CD14-positive monocyte (primary cell): Measurements from ENCODE around the gene HSBP1L1. TPM values are rescaled to one million over a fixed set of nuclear protein-coding genes. Genes with fewer than 3 reads are reported as not detected.

ENCODE experiments used
- DNase-seq, 3 donors: peaks; one replicate each; pipeline ENCODE4 v3.0.0-alpha.2; 2011 to 2022
- H2AFZ ChIP-seq: 2 replicates; pipeline ENCODE4 v1.6.0; 2012; ENCODE audit warnings: mild to moderate bottlenecking, low read depth, low read length, inconsistent platforms; ENCODE audit not compliant: insufficient read depth, poor library complexity, severe bottlenecking
- H3K27ac ChIP-seq, 2 donors: 1 replicate in 1 of 2; 2 replicates in 1 of 2; pipeline ENCODE4 v1.5.1; 2012 to 2013; ENCODE audit warnings: low read length in 2 of 2, control low read depth in 1 of 2, inconsistent platforms in 1 of 2, low read depth in 1 of 2, mild to moderate bottlenecking in 1 of 2
- H3K27me3 ChIP-seq, 2 donors: one replicate each; pipeline versions ENCODE4 v1.6.0 to v1.6.1; 2011 to 2013; ENCODE audit warnings: low read length in 2 of 2; ENCODE audit not compliant: control insufficient read depth in 2 of 2, insufficient read depth in 2 of 2
- H3K36me3 ChIP-seq, 2 donors: replicated peaks in 1 of 2; 1 replicate in 1 of 2; 2 replicates in 1 of 2; pipeline versions ENCODE4 v1.5.1 to v1.6.1; 2012 to 2013; ENCODE audit warnings: low read length in 2 of 2, control low read depth in 1 of 2, inconsistent platforms in 1 of 2, mild to moderate bottlenecking in 1 of 2; ENCODE audit not compliant: insufficient read depth in 2 of 2, control insufficient read depth in 1 of 2
- H3K4me1 ChIP-seq, 2 donors: 1 replicate in 1 of 2; 2 replicates in 1 of 2; pipeline versions ENCODE4 v1.5.1 to v1.6.1; 2012 to 2013; ENCODE audit warnings: low read length in 2 of 2, control low read depth in 1 of 2, inconsistent platforms in 1 of 2, mild to moderate bottlenecking in 1 of 2, moderate library complexity in 1 of 2; ENCODE audit not compliant: insufficient read depth in 2 of 2, control insufficient read depth in 1 of 2
- H3K4me2 ChIP-seq: replicated peaks from 2 replicates; pipeline ENCODE3; 2012; ENCODE audit warnings: low read length, moderate library complexity, mild to moderate bottlenecking; ENCODE audit not compliant: poor library complexity, severe bottlenecking; ENCODE audit errors: extremely low read depth
- H3K4me3 ChIP-seq, 3 experiments: fragments of 200-600 bp in 1 of 3; sonication (generic) in 1 of 3; replicated peaks in 1 of 3; 1 replicate in 2 of 3; 2 replicates in 1 of 3; pipeline ENCODE4 v1.5.1; 2011 to 2013; ENCODE audit warnings: low read length in 3 of 3, mild to moderate bottlenecking in 3 of 3, control low read depth in 2 of 3, low read depth in 2 of 3, inconsistent platforms in 1 of 3, moderate library complexity in 1 of 3
- H3K79me2 ChIP-seq: 2 replicates; pipeline ENCODE4 v1.6.0; 2012; ENCODE audit warnings: mild to moderate bottlenecking, control low read depth, inconsistent platforms, low read length, moderate library complexity; ENCODE audit not compliant: insufficient read depth
- H3K9ac ChIP-seq: 2 replicates; pipeline ENCODE4 v1.6.0; 2017; ENCODE audit warnings: low read length, mild to moderate bottlenecking; ENCODE audit not compliant: insufficient read depth, poor library complexity, severe bottlenecking
- H3K9me3 ChIP-seq, 2 donors: replicated peaks in 1 of 2; 1 replicate in 1 of 2; 2 replicates in 1 of 2; pipeline versions ENCODE4 v1.5.1 to v1.6.1; 2012 to 2013; ENCODE audit warnings: low read length in 2 of 2, control low read depth in 1 of 2; ENCODE audit not compliant: control insufficient read depth in 1 of 2, insufficient read depth in 1 of 2
- H4K20me1 ChIP-seq: 2 replicates; pipeline ENCODE4 v1.6.0; 2012; ENCODE audit warnings: mild to moderate bottlenecking, low read length, control low read depth, moderate library complexity; ENCODE audit not compliant: insufficient read depth
- H3K27ac Mint-ChIP-seq, 7 donors: one replicate each; pipeline ENCODE4 v1.8.0; 2020; ENCODE audit warnings: mild to moderate bottlenecking in 7 of 7, mixed read lengths in 7 of 7, moderate library complexity in 6 of 7, inconsistent platforms in 2 of 7
- H3K27me3 Mint-ChIP-seq, 3 donors: one replicate each; pipeline ENCODE4 v1.8.0; 2021 to 2022; ENCODE audit warnings: low read depth in 3 of 3, mild to moderate bottlenecking in 3 of 3, mixed read lengths in 3 of 3, moderate library complexity in 3 of 3, inconsistent platforms in 1 of 3
- H3K36me3 Mint-ChIP-seq, 2 donors: one replicate each; pipeline ENCODE4 v1.8.0; 2020; ENCODE audit warnings: mixed read lengths in 2 of 2, inconsistent platforms in 1 of 2, mild to moderate bottlenecking in 1 of 2
- H3K4me1 Mint-ChIP-seq: one replicate; pipeline ENCODE4 v1.8.0; 2020; ENCODE audit warnings: mild to moderate bottlenecking, mixed read lengths
- H3K4me3 Mint-ChIP-seq, 2 donors: one replicate each; pipeline ENCODE4 v1.8.0; 2020; ENCODE audit warnings: mild to moderate bottlenecking in 2 of 2, mixed read lengths in 2 of 2, moderate library complexity in 1 of 2
- H3K9me3 Mint-ChIP-seq, 7 donors: one replicate each; pipeline ENCODE4 v1.8.0; 2020 to 2022; ENCODE audit warnings: mixed read lengths in 7 of 7, mild to moderate bottlenecking in 6 of 7, moderate library complexity in 6 of 7, inconsistent platforms in 2 of 7
- CTCF ChIP-seq: fragments of 200-600 bp; IDR thresholded peaks from one replicate; pipeline ENCODE4 v1.8.0; 2022; ENCODE audit warnings: antibody characterized with exemption, mild to moderate bottlenecking
- WGBS: methylation state at CpG from one replicate; pipeline ENCODE4 v1.1.5; 2013; ENCODE audit warnings: missing lambda C conversion rate; ENCODE audit not compliant: insufficient coverage; 5-methylcytosine and 5-hydroxymethylcytosine counted together
- intact Hi-C, 2 donors: fragments of 100-400 bp; cut with micrococcal nuclease; formaldehyde crosslinking; loops; one replicate each; pipeline versions ENCODE4 v1.15.0 to v1.15.1; 2023
- polyA plus RNA-seq, 3 donors: library from polyadenylated mRNA; depleted of rRNA in 1 of 3; unstranded in 2 of 3; stranded (reverse) in 1 of 3; fragments of 300-500 nt in 2 of 3; fragments of >200 nt in 1 of 3; fragmentation: Illumina TruSeq in 2 of 3; gene quantifications; 1 replicate in 2 of 3; 2 replicates in 1 of 3; pipeline ENCODE4 v1.2.3, GENCODE V29; 2012 to 2021

Gene HSBP1L1
- polyA plus RNA-seq, 3 donors = 2.5 to 13.2 (median 10.8) TPM

GRCh38 chr18:79972720-79973119 lies 8.3 kb downstream of the HSBP1L1 start:
- H3K4me1 Mint-ChIP-seq = peaks cover under 1% of the 10 kb centered on the region
- no peak for DNase-seq
- peaks cover 0 to 2% (median 0%) of the 10 kb centered on the region in 7 donors for H3K9me3 Mint-ChIP-seq
- no peak overlapping the region for H3K4me3 Mint-ChIP-seq
- Histone ChIP-seq H3K36me3 (peaks cover 59 to 84% of the 10 kb centered on the region in 2 donors), H2AFZ (no peak overlapping the region), H3K4me1 (no peaks in the 10 kb centered on the region), H3K4me3 (no peak overlapping the region), H4K20me1 (peaks cover 70% of the 10 kb centered on the region), H3K27ac (no peak overlapping the region), H3K4me2 (no peak overlapping the region), H3K27me3 (no peaks in the 10 kb centered on the region), H3K79me2 (peaks cover 50% of the 10 kb centered on the region), H3K9ac (no peak overlapping the region), H3K9me3 (no peaks in the 10 kb centered on the region)
- 83% methylated on average over 1 of the region's 3 CpGs for WGBS
- peak overlapping the region in 2 of 7 donors; percentile 37 to 45 for H3K27ac Mint-ChIP-seq
- peaks cover 61 to 90% of the 10 kb centered on the region in 2 donors for H3K36me3 Mint-ChIP-seq
- intact Hi-C loops = no loop called here
- no peak for TF ChIP-seq CTCF
- peaks cover 0 to 1% (median 0%) of the 10 kb centered on the region in 3 donors for H3K27me3 Mint-ChIP-seq

GRCh38 chr18:79973517-79973916 lies 9.1 kb downstream of the HSBP1L1 start:
- 97% methylated on average over 11 of the region's 16 CpGs for WGBS
- no peak for TF ChIP-seq CTCF
- Histone ChIP-seq H3K4me3 (no peak overlapping the region), H2AFZ (no peak overlapping the region), H3K27ac (no peak overlapping the region), H3K9ac (no peak overlapping the region), H3K27me3 (no peaks in the 10 kb centered on the region), H3K4me2 (no peak overlapping the region), H4K20me1 (peaks cover 78% of the 10 kb centered on the region), H3K79me2 (peaks cover 58% of the 10 kb centered on the region), H3K36me3 (peaks cover 57 to 88% of the 10 kb centered on the region in 2 donors), H3K9me3 (no peaks in the 10 kb centered on the region), H3K4me1 (no peaks in the 10 kb centered on the region)
- peaks cover 65 to 88% of the 10 kb centered on the region in 2 donors for H3K36me3 Mint-ChIP-seq
- peaks cover 4% of the 10 kb centered on the region for H3K4me1 Mint-ChIP-seq
- H3K27ac Mint-ChIP-seq = peak overlapping the region in 1 of 7 donors; percentile 45
- H3K9me3 Mint-ChIP-seq = peaks cover 0 to 2% (median 0%) of the 10 kb centered on the region in 7 donors
- H3K4me3 Mint-ChIP-seq = no peak overlapping the region
- H3K27me3 Mint-ChIP-seq = peaks cover 0 to 1% (median 0%) of the 10 kb centered on the region in 3 donors
- intact Hi-C loops = no loop called here
- DNase-seq = no peak
